Ramos (cell line): ENCODE measurements around the gene TNS1.
"Not testable (repeated sequence)": the region's sequence is repeated elsewhere in the genome, so short reads cannot be mapped to it uniquely, and the experiment has no call there.

Experiments used
- in situ Hi-C: fragments of 300-500 bp; cut with MboI; formaldehyde crosslinking; loops from one replicate; pipeline ENCODE4 v1.14.3; 2022; ENCODE audit warnings: low sequenced_read_pairs; ENCODE audit not compliant: unreplicated experiment

The TNS1 gene

DNA sequence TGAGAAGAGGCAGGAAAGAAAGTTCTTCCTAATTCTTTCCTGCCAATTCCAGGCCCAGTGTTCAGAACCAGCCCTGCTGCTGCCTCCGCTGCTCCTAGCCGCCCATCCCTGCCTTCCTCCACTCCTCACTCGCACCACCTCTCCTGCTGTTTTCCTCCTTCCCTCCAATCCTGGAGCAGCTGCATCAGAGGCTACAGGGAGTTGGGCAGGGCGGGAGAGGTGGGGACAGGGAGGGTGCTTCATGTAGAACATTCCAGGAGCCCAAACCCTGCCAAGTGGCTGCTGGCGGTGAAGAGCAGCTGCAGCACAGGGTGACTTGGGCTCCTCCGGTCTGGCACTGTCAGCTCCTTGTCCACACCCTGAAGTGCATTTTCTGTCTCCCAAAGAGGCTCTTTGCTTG, 176.3 kb downstream of the TNS1 start:
- in situ Hi-C loops: no loop called here

DNA sequence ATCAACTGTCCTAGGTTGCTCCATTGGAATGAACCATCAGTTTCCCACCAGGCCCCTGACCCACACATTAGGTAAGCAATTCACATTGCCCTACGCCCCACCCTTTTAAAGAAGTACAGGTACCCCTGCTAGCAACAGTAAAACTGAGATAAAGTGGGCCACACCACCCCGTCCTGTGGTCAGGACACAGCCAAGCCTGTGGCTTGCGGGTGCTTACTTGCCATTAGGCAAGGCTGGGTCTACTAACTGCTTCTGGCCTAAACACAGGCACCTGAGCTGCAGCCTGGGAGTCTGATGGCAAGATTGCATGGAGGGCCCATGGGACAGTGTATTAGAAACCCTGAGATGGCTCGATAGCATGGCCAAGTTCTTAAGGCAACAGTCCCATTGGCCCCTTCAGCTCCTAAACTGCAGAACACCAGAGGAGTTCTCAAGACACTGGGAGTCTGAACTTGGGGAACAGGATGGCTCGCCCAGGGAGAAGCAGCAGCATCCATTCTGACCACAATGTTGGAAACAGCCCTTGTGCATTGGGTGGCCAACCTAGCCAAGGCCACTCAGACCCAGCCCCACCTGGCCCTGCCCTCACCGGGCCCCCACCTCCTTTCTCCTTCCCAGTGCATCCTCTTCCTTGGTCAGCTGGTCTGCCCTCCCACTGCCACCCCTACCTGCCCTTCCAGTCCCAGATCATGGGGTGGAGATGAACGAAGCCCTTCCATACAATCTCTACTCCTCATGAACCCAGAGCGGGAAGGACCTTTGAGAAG, 177.1 kb downstream of the TNS1 start:
- in situ Hi-C loops: no loop called here

- in situ Hi-C loops: no loop called here
Observed at GRCh38 chr2:217824223-217824622, 178.6 kb downstream of the TNS1 start.

DNA sequence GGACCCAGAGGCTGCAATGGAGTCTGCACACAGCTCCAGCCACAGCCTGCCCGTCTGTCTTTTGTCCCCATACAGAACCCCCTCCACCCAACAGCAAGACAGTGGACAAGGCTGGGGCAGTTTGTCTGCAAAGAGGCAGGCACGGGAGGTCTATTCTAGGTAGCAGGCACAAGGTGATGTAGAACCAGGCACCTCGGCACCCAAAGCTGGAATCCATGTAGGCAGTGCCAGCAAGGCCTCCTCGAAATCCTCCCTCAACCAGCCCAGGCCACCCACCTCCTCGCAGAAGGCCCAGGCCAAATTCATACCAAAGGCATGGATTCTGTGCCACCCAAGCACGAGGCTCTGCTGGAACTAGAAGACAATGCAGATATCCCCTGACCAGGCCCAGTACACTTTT, 179.2 kb downstream of the TNS1 start:
- in situ Hi-C loops: no loop called here

DNA sequence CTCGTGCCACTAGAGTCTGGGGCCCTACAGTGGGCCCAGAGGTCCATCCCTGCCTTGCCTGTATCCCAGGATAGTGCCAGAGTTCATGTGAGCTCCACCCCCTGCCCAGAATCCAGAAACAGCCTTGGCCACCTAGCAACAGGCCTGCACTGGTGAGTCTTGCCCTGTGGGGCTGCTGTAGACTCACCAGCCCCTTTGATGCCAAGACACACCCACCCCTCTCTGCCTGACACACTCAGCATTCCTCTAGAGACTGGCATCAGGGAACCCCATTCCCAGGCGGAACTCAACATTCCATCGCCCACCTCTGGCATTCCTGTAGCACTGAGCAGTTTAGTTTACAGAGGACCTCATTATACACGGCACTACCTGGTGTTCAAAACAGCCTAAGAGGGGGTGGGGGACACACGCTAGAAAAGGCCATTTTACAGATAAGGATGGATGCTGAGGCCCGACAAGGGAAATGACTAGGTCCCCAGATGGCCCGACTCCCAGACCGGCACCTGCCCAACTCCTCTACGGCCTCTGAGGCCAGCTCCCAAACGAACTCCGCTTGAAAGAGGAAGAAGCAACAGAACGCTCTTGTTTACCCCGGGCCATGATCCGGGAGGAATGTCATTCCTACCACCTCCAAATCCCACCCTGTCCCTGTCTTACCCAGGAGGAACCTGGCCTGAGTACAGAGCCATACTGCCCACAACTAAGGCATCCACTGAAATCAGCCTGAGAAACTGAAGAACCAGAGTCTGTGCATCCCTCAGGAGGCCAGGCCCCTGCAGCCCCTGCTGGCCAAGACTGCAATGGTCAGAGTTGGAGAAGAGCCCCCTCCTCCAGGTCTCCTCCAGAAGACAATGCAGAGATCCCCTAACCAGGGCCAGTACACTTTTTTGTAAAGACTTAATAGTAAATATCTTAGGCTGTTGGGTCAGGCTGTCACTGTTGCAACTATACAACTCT, 180.2 kb downstream of the TNS1 start:
- in situ Hi-C loops: no loop called here

- in situ Hi-C loops: no loop called here
Observed at GRCh38 chr2:217821536-217822147, 181.2 kb downstream of the TNS1 start.

DNA sequence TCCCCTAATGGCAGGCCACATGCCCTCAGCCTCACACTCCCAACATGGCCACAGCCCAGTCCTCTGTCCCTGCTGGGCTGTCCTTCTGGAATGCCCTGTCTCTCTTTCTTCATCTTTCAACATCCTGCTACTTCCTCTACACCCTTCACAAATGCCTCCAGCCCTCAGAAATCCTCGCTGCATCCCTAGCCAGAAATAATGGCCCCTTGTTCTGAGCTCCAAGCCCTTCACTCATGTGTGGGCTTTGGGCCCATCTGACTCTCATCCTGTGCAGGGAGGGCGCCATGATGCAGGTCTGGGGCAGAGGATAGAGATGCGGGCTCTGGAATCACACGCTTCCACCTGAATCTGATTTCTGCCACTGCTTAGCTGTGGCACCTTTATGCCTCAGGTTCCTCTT, 181.9 kb downstream of the TNS1 start:
- in situ Hi-C loops: no loop called here

DNA sequence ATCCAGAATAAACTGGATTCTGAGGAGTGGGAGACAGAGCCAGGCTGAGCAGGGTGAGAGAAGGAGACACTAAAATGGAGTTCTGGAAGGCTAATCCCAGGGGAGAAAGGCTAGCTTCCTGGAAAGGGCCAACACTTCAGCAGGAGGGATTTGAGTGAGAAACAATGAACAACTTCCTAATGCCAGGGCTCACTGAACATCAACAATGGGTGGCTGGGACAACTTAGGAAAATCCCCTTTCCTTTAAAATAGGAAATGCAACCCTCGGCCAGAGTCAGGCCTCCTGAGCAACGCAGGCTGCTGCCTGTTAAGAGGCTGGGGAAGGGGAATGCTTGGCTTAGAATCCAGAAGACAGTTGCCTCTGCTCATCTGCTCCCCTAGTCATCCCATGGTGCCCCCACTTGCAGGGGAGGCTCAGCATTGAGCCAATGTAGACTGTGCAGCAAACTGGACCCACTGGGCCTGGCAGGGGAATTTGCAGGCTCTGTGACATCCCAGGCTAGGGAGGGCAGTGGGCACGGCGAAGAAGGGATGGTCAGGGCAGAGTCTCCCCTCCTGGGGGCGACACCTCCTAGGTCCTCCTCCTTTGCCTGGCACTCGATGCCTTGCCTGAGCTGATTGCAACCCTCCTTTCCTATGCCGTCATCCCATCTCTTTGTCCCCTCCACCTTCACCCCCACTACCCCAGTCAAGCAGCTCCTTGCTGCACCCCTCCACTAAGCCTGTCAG, 182.5 kb downstream of the TNS1 start:
- in situ Hi-C loops: no loop called here

DNA sequence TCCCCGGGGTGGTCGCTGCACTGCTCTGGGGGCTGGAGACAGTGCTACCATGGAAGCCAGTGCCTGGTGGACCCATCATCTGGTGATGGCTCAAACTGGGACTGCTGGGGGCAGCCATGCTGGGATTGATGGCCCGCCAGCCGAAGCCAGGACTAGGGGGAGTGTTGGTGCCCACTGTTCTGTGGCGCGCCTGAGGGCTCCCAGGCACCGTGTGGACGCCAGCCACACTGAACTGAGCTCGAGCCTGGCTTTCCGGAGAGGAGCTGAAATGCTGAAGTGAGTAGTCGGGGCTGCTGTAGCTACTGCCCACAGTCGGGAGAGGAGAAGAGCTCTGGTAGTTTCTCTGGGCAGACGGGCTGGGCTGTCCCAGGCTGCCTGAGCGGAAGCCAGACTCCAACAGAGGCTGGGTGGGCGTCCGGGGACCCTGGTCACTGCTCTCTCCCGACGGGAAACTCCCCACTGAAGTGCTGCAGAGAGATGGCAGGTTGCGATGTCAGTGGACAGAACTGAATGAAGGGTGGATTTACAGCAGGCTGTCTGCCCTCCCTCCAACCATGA, 184.4 kb downstream of the TNS1 start:
- in situ Hi-C loops: no loop called here

DNA sequence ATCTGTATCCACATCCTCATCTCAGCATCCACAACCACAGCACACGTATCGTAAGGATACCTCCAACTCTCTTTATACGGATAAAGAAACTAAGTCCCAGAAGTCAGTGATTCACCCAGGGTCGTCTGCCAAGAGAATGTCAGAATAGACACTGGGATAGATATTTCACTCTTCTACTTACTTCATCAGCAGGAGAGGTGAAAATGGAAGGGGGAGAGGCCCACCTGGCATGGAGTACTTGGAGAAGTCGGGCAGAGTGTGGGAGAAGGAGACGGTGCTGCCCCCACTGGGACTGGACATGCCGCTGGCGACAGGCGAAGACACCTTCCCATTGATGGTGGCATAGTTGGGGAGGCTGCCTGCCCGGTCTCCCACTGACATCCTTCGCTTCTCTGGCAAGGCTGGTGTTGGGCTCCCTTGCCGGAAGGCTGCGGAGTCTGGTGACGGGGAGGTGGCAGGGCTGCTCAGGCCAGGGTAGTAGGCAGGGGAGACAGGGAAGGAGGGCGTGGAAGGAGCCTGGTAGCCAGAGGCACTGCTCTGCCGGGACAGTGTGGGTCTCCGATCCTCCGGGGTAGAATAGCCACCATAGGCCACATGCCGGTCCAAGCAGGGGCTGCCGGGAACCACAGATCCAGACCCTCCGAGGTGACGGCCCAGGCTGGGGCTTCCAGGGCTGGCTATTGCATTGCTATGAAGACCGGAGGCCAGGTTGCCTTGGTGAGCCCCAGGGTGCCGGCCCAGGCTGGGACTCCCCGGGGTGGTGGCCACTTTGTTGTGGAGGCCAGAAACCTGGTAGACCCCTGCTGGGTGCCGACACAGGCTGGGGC, 185.1 kb downstream of the TNS1 start:
- in situ Hi-C loops: no loop called here

DNA sequence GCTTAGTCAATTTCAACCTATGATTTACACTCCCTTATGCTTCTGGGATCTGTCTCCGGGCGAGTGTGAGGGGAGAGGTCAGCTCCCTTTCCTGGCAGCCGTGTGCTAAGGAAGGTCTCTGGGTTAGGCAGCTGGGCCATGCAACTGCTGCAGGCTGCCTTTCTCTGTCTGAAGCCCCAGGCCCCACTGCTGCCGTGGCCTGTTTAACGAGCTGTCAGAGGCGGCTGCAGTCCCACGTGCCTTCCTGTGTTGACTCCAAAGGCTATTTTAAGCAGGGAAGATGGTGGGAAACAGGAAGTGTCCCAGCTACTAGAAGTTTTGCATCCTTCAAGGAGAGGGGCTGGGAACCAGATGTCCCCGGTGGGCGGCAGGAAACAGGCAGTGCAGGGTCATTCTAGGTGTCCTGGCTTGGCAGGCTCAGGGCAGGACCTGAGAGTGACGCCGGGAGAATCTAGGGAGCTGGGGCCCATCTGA, 186.4 kb downstream of the TNS1 start:
- in situ Hi-C loops: no loop called here

DNA sequence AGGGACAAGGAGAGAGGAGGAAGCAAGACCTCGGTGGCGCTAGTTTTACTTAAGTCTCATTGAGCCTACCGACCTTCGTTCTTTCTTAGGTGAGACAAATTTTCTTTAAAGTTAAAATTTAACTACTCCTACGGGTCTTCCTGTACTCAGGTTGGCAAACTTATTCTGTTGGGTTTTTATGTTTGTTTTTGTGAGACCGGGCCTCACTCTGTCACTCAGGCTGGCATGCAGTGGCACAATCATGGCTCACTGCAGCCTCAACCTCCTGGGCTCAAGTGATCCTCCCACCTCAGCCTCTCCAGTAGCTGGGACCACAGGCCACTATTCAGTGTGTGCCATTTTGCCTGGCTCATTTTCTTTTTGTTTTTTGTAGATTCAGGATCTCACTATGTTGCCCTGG, 189.0 kb downstream of the TNS1 start:
- in situ Hi-C loops: no loop called here

DNA sequence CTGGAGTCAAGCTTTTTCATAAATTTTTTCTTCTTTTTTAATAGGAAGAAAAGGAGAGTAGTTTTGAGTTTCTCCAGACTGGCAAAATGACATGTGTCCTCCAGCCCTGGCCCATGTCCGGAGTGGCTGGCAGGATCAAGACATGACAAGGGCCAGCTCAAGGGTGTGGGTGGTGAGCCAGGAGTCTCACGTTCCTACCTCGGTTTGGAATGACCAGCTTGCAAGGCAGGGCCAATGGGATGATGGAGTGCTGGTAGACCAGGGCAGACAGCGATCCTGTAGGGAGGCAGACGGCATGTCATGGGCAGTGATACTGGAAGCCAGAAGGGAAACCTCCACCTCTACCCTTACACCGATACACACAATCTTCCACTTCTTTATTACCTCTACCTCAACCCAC, 190.6 kb downstream of the TNS1 start:
- in situ Hi-C loops: no loop called here

DNA sequence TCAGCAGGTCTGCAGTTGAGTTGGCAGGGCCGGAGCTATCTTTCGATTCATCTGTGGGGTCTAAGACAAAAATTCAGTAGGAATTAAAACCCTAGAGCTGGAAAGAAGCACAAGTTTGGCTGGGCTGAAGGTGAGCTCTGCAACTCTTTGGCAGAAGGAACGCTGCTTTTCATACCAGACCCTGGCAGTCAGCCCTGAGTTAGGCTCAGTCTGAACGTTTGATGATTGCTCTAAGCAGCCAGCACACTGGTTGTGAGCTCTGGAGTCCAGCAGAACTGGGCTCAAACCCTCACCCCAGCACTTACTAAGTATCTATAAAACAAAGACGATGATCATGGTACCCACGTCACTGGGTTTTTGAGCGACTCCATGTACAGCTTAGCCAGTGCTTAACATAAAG, 192.5 kb downstream of the TNS1 start:
- in situ Hi-C loops: no loop called here

- in situ Hi-C loops: no loop called here
Observed at GRCh38 chr2:217809736-217810135, 193.1 kb downstream of the TNS1 start.

DNA sequence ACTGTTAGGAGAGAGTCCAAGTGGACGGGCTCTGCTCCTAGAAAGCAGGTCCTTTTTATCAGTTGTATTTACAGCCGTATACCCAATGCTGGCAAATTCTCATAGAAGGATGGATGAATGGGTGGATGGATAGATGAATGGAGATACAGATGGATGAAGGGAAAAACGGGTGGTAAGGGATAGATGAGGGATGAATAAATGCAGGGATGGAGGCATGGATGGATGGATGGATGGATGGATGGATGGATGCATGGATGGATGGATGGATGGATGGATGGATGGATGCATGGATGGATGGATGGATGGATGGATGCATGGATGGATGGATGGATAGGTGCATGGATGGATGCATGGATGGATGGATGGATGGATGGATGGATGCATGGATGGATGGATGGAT, 193.8 kb downstream of the TNS1 start:
- in situ Hi-C loops: not testable (repeated sequence)

DNA sequence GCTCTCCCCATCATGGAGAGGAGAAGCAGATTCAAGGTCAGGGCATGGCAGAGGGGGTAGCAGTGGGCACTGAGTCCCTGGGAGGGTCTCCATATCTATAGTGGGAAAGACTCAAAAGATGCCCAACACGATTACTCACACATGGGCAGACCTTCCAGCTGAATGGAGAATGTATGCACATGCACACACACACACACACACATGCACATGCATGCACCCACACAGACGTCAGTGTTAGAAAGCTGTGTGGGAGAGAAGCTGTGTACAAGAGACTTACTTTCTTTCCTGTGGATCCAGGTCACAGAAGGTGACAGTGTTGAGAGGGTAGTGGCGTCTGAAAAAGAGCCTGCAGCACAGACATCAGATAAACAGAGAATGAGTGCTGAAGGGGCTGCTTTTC, 194.5 kb downstream of the TNS1 start:
- in situ Hi-C loops: no loop called here

GRCh38 chr2:217807753-217808152, 195.0 kb downstream of the TNS1 start:
- in situ Hi-C loops: no loop called here

DNA sequence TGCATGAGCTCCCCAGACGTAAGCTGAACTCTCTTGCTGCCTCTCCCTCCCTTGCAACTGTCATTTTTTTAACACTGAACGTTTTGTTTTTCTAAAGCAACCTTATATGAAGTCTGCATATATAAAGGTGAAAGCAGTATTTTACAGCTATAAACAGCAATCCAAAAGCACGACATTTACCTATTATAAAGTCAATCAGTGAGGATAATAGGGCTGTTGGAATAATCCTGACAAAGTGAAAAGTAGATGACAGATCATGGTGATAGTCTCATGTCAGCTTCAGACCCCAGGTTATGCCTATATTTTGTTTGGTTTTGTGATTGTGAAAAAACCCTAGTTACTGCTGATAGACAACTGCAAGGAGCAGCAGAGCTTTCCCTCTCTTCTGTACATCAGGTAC, 195.8 kb downstream of the TNS1 start:
- in situ Hi-C loops: no loop called here
